Measurements from ENCODE around the gene HSPA12B. TPM values are rescaled to one million over a fixed set of nuclear protein-coding genes. Genes with fewer than 3 reads are reported as not detected.

The HSPA12B gene
- total and polyA plus RNA-seq, 9 of the 15 experiments (the other 6 are each of a cell fraction or from before 2014, with no cell fraction given), result 0.03 to 0.07 TPM; not detected in 7

GRCh38 chr20:3744806-3745685 is 12.6 kb downstream of the HSPA12B start (continued):
- 0 out of 2 replicates have a peak, but pooled peaks have one; percentile 9 for TF ChIP-seq REST (IDR thresholded peaks at IDR 0.05; ENCODE audit: borderline replicate concordance)
- no peak for TF ChIP-seq REST (CRISPR knock-in tag; IDR thresholded peaks at IDR 0.05; ENCODE audit: low read depth)
- no peak for TF ChIP-seq PHTF2 (CRISPR knock-in tag; IDR thresholded peaks at IDR 0.05)
- TF ChIP-seq KDM5B (IDR thresholded peaks at IDR 0.05; ENCODE audit: insufficient replicate concordance, low read depth, low read length), result peak; percentile 31
- TF ChIP-seq TRIM28 (IDR thresholded peaks at IDR 0.05), result peak; percentile 62; the same call in 1 of the 2 replicates
- no peak for TF ChIP-seq SFPQ (IDR thresholded peaks at IDR 0.05; ENCODE audit: low read depth, low read length)
- TF ChIP-seq HLTF (IDR thresholded peaks at IDR 0.05), result 0 out of 2 replicates have a peak, but pooled peaks have one; percentile 36
- TF ChIP-seq CXXC5 (CRISPR knock-in tag; IDR thresholded peaks at IDR 0.05), result peak; percentile 19; the same call in 1 of the 2 replicates
- peak; percentile 61; the same call in 1 of the 2 replicates for TF ChIP-seq DPF2 (IDR thresholded peaks at IDR 0.05)
- TF ChIP-seq SMAD4 (CRISPR knock-in tag; conservative IDR thresholded peaks at IDR 0.05), result peak; percentile 55; the same call in 1 of the 2 replicates
- 0 out of 2 replicates have a peak, but pooled peaks have one; percentile 35 for TF ChIP-seq SUPT5H (IDR thresholded peaks at IDR 0.05)
- TF ChIP-seq CREB1 (IDR thresholded peaks at IDR 0.05), result 0 out of 2 replicates have a peak, but pooled peaks have one; percentile 9
- 0 out of 2 replicates have a peak, but pooled peaks have one; percentile 23 for TF ChIP-seq CREB1 (CRISPR knock-in tag; IDR thresholded peaks at IDR 0.05)
- peak; percentile 55; the same call in 1 of the 2 replicates for TF ChIP-seq ZBTB7A (IDR thresholded peaks at IDR 0.05; ENCODE audit: borderline replicate concordance, control insufficient read depth, low read depth, low read length)
- no peak for TF ChIP-seq CBX1 (IDR thresholded peaks at IDR 0.05; ENCODE audit: low read depth)
- TF ChIP-seq HNRNPLL (IDR thresholded peaks at IDR 0.05; ENCODE audit: low read depth, low read length, poor library complexity, severe bottlenecking), result no peak
- no peak for TF ChIP-seq ZNF644 (tag; IDR thresholded peaks at IDR 0.05; ENCODE audit: low read depth)
- peak; percentile 52 for TF ChIP-seq POLR2A (conservative IDR thresholded peaks at IDR 0.05)
- TF ChIP-seq ERF (CRISPR knock-in tag; IDR thresholded peaks at IDR 0.05), result no peak

All from K562 (cell line).